HepG2 (cell line): Measurements from ENCODE around the gene RIPK1. TPM values are rescaled to one million over a fixed set of nuclear protein-coding genes. Genes with fewer than 3 reads are reported as not detected.

Experiments
- AHDC1 ChIP-seq: sonication (generic); formaldehyde crosslinking; IDR thresholded peaks from 2 replicates; pipeline ENCODE4 v1.5.1; 2020; ENCODE audit warnings: mild to moderate bottlenecking, missing genetic modification reagents, borderline replicate concordance
- ETV5 ChIP-seq: IDR thresholded peaks from 2 replicates; pipeline ENCODE4 v1.6.1; 2018; ENCODE audit warnings: missing biosample characterization, missing genetic modification reagents, inconsistent platforms, borderline replicate concordance
- FOXO4 ChIP-seq: sonication (generic); formaldehyde crosslinking; conservative IDR thresholded peaks from 2 replicates; pipeline ENCODE4 v1.8.1; 2023; ENCODE audit warnings: missing genetic modification reagents
- GABPA ChIP-seq, 2 experiments: IDR thresholded peaks; 2 replicates each; pipeline ENCODE4 v1.6.1; 2011 to 2016; ENCODE audit warnings: low read depth in 2 of 2, low read length in 1 of 2, missing biosample characterization in 1 of 2, missing genetic modification characterization in 1 of 2
- ISL2 ChIP-seq: sonication (generic); formaldehyde crosslinking; IDR thresholded peaks from 2 replicates; pipeline ENCODE4 v1.5.0; 2020; ENCODE audit warnings: missing genetic modification reagents
- KLF16 ChIP-seq, 2 experiments: sonication (generic) in 1 of 2; formaldehyde crosslinking in 1 of 2; IDR thresholded peaks; 2 replicates each; pipeline versions ENCODE4 v1.6.1 to v1.8.0; 2016 to 2023; ENCODE audit warnings: missing genetic modification reagents in 2 of 2, missing compliant biosample characterization in 1 of 2
- MEIS1 ChIP-seq: sonication (generic); formaldehyde crosslinking; IDR thresholded peaks from 2 replicates; pipeline ENCODE4 v1.9.0; 2021; ENCODE audit warnings: mild to moderate bottlenecking, missing genetic modification reagents, moderate library complexity, borderline replicate concordance
- MTF2 ChIP-seq: sonication (generic); formaldehyde crosslinking; IDR thresholded peaks from 2 replicates; pipeline ENCODE4 v1.5.0; 2020; ENCODE audit warnings: missing genetic modification reagents, borderline replicate concordance
- NR1H2 ChIP-seq: sonication (generic); formaldehyde crosslinking; IDR thresholded peaks from 2 replicates; pipeline ENCODE4 v1.8.1; 2022; ENCODE audit warnings: low read depth, missing genetic modification reagents, borderline replicate concordance
- SAP130 ChIP-seq: IDR thresholded peaks from 2 replicates; pipeline ENCODE4 v1.6.1; 2016; ENCODE audit warnings: low read depth
- ZNF10 ChIP-seq: sonication (generic); formaldehyde crosslinking; IDR thresholded peaks from 2 replicates; pipeline ENCODE4 v1.4.0; 2020; ENCODE audit warnings: mild to moderate bottlenecking, low read depth, missing genetic modification reagents, borderline replicate concordance
- ZNF501 ChIP-seq: sonication (generic); formaldehyde crosslinking; IDR thresholded peaks from 2 replicates; pipeline ENCODE4 v1.5.1; 2020; ENCODE audit warnings: mild to moderate bottlenecking, moderate library complexity, missing genetic modification reagents
- ZNF546 ChIP-seq: sonication (generic); formaldehyde crosslinking; conservative IDR thresholded peaks from 2 replicates; pipeline ENCODE4 v1.8.1; 2023; ENCODE audit warnings: mild to moderate bottlenecking, missing genetic modification reagents
- polyA plus RNA-seq, 8 experiments: library from polyadenylated mRNA; depleted of rRNA in 3 of 8; stranded (reverse) in 7 of 8; unstranded in 1 of 8; fragments of >200 nt; fragmentation: Illumina TruSeq in 4 of 8; extraction: Trizol in 4 of 8; gene quantifications; 2 replicates each; pipeline versions ENCODE4 v1.2.1 to v1.2.3, GENCODE V29; 2011 to 2016; ENCODE audit warnings: low read depth in 4 of 8, missing spikeins in 1 of 8, mixed read lengths in 1 of 8; ENCODE audit not compliant: insufficient read depth in 1 of 8
- total RNA-seq, 5 experiments: library from RNA; depleted of rRNA; stranded (reverse); fragments of >200 nt; fragmentation: Illumina TruSeq; extraction: Trizol; gene quantifications; 2 replicates each; pipeline ENCODE4 v1.2.3, GENCODE V29; 2016; ENCODE audit warnings: low read depth in 1 of 5
- TF ChIP-seq, protein P1 (sequence below): IDR thresholded peaks from 2 replicates; pipeline ENCODE4 v1.6.1; 2016; ENCODE audit warnings: control low read depth
- TF ChIP-seq, protein P2 (sequence below): sonication (generic); formaldehyde crosslinking; IDR thresholded peaks from 2 replicates; pipeline ENCODE4 v1.5.0; 2020; ENCODE audit warnings: mild to moderate bottlenecking, missing genetic modification reagents
- TF ChIP-seq, protein P3 (sequence below): IDR thresholded peaks from 2 replicates; pipeline ENCODE4 v1.6.1; 2016; ENCODE audit warnings: low read depth, borderline replicate concordance

Gene RIPK1
- total and polyA plus RNA-seq, 2 of the 13 experiments (the other 11 are each of a cell fraction or from before 2014, with no cell fraction given): 9.0 to 10.3 TPM

DNA sequence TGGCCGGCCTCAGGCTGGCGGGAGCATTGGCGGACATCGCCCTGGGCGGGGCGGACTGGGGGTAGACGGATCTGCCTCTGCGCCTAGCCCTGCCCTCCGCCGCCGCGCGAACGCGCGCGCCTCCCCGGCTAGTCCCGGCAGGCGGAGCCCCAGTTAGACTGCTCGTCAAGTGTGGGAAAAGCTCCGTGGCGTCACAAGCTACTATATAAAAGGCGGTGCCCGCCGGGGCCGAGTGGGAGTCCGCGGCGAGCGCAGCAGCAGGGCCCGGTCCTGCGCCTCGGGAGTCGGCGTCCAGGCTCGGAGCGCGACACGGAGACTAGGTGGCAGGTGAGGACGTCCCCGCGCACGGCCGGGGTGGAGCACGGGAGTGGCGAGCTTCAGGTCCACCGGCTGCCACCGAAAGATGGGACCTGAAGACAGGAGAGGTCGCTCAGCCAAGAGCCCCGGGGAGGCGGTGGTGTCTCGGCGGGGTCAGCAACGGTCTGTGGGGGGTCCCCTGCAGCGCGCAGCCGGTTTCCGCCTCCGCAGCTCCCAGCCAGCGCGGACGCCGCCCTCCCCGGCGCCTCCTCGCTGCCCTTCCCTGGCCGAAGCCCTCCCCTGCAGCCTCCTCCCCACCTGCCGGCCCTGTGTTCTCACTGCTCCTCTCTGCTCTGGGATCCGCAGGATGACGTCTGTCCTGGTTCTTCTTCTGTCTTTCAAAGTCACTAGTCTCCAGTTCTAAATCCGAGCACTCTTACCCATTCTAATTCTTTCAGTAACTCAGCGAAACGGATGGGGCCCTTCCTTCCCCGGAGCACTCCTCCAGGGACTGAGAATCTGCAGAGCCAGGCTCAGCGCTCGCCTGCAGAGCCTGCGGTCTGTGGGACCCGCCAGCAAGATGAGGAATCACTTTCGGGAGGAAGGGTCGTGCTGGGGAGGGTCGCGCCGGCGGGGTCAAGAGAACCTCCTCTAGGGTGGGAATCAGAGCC lies 4.3 kb upstream of the RIPK1 start (continued):
- TF ChIP-seq NR1H2 (CRISPR knock-in tag) (0 out of 2 replicates have a peak, but pooled peaks have one; percentile 32), GABPA (IDR thresholded peaks at IDR 0.05; ENCODE audit: low read depth, low read length) (no peak), GABPA (CRISPR knock-in tag; IDR thresholded peaks at IDR 0.05; ENCODE audit: low read depth) (no peak), MEIS1 (CRISPR knock-in tag) (peak; percentile 70), AHDC1 (CRISPR knock-in tag) (peak; percentile 68; the same call in 1 of the 2 replicates), FOXO4 (no peak), ISL2 (CRISPR knock-in tag) (peak; percentile 79), ZNF10 (CRISPR knock-in tag) (no peak), ETV5 (CRISPR knock-in tag) (peak; percentile 55), ZNF546 (CRISPR knock-in tag) (peak; percentile 91), SAP130 (CRISPR knock-in tag) (peak; percentile 85), MTF2 (CRISPR knock-in tag) (no peak), KLF16 (CRISPR knock-in tag; IDR thresholded peaks at IDR 0.05) (0 out of 4 replicates have a peak, but pooled peaks of 1 of the 2 experiments have one; percentile 54), ZNF501 (CRISPR knock-in tag) (peak; percentile 93)
- TF ChIP-seq, protein P1, sequence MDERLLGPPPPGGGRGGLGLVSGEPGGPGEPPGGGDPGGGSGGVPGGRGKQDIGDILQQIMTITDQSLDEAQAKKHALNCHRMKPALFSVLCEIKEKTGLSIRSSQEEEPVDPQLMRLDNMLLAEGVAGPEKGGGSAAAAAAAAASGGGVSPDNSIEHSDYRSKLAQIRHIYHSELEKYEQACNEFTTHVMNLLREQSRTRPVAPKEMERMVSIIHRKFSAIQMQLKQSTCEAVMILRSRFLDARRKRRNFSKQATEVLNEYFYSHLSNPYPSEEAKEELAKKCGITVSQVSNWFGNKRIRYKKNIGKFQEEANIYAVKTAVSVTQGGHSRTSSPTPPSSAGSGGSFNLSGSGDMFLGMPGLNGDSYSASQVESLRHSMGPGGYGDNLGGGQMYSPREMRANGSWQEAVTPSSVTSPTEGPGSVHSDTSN: no peak
- TF ChIP-seq, protein P2, sequence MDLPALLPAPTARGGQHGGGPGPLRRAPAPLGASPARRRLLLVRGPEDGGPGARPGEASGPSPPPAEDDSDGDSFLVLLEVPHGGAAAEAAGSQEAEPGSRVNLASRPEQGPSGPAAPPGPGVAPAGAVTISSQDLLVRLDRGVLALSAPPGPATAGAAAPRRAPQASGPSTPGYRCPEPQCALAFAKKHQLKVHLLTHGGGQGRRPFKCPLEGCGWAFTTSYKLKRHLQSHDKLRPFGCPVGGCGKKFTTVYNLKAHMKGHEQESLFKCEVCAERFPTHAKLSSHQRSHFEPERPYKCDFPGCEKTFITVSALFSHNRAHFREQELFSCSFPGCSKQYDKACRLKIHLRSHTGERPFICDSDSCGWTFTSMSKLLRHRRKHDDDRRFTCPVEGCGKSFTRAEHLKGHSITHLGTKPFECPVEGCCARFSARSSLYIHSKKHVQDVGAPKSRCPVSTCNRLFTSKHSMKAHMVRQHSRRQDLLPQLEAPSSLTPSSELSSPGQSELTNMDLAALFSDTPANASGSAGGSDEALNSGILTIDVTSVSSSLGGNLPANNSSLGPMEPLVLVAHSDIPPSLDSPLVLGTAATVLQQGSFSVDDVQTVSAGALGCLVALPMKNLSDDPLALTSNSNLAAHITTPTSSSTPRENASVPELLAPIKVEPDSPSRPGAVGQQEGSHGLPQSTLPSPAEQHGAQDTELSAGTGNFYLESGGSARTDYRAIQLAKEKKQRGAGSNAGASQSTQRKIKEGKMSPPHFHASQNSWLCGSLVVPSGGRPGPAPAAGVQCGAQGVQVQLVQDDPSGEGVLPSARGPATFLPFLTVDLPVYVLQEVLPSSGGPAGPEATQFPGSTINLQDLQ (CRISPR knock-in tag): no peak; the same call in 1 of the 2 replicates
- TF ChIP-seq, protein P3, sequence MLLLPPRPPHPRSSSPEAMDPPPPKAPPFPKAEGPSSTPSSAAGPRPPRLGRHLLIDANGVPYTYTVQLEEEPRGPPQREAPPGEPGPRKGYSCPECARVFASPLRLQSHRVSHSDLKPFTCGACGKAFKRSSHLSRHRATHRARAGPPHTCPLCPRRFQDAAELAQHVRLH (CRISPR knock-in tag): peak; percentile 71; the same call in 1 of the 2 replicates
